Endothelial cell of umbilical vein (primary cell): ENCODE results near the gene GCLC. TPM values are rescaled to one million over a fixed set of nuclear protein-coding genes. Genes with fewer than 3 reads are reported as not detected.

Experiments used
- BruUV-seq: library from RNA; stranded (reverse); fragments of 400-500 nt; replicated peaks from 2 replicates; lab custom pipeline; 2021; lab: Mats Ljungman, UMichigan
- CTCF ChIA-PET: fragments of 300-600, 350-600 bp; sonication (Branson Sonifier 250); formaldehyde crosslinking; loops from one replicate; lab custom pipeline; 2021; ENCODE audit warnings: antibody characterized with exemption, inconsistent platforms; lab: Charles Lee
- POLR2A ChIA-PET: fragments of 300-600, 350-600 bp; sonication (Branson Sonifier 250); formaldehyde crosslinking; loops from one replicate; lab custom pipeline; 2021; ENCODE audit warnings: antibody characterized with exemption, inconsistent platforms; lab: Charles Lee
- DNase-seq: peaks from one replicate; pipeline ENCODE4 v3.0.0-alpha.2; 2011; ENCODE audit warnings: low read depth, low spot score
- FAIRE-seq: peaks from 2 replicates; lab custom pipeline; 2011; peaks lifted over from hg19 to GRCh38; lab: Jason Lieb, UNC
- H2AFZ ChIP-seq: 2 replicates; pipeline ENCODE4 v1.6.0; 2012; ENCODE audit warnings: low read depth, low read length, control low read depth, inconsistent platforms
- H3K27ac ChIP-seq: 2 replicates; pipeline ENCODE4 v1.5.1; 2011; ENCODE audit warnings: low read depth, mild to moderate bottlenecking, control low read depth, low read length, moderate library complexity; ENCODE audit not compliant: insufficient read depth
- H3K27me3 ChIP-seq, 2 experiments: 2 replicates each; pipeline versions ENCODE4 v1.6.0 to v1.6.1; 2011; ENCODE audit warnings: low read length in 2 of 2, mixed read lengths in 1 of 2; ENCODE audit not compliant: control insufficient read depth in 2 of 2, insufficient read depth in 2 of 2
- H3K36me3 ChIP-seq, 2 experiments: 2 replicates in 1 of 2; 3 replicates in 1 of 2; pipeline ENCODE4 v1.5.1; 2011; ENCODE audit warnings: low read length in 2 of 2, mild to moderate bottlenecking in 1 of 2, moderate library complexity in 1 of 2; ENCODE audit not compliant: control insufficient read depth in 2 of 2, insufficient read depth in 2 of 2; ENCODE audit errors: extremely low read depth in 1 of 2
- H3K4me1 ChIP-seq: 3 replicates; pipeline ENCODE4 v1.5.1; 2011; ENCODE audit warnings: mild to moderate bottlenecking, low read length; ENCODE audit not compliant: control insufficient read depth, insufficient read depth; ENCODE audit errors: extremely low read depth
- H3K4me2 ChIP-seq: 2 replicates; pipeline ENCODE4 v1.6.1; 2011; ENCODE audit warnings: low read length, control low read depth, mixed read lengths; ENCODE audit not compliant: insufficient read depth
- H3K4me3 ChIP-seq, 3 experiments: fragments of 200-600 bp in 1 of 3; sonication (generic), shearing (Covaris generic) in 1 of 3; replicated peaks in 1 of 3; 2 replicates each; pipeline ENCODE4 v1.5.1; 2011 to 2016; ENCODE audit warnings: control low read depth in 3 of 3, low read length in 3 of 3, mild to moderate bottlenecking in 2 of 3, inconsistent platforms in 1 of 3, low read depth in 1 of 3, moderate library complexity in 1 of 3; ENCODE audit not compliant: insufficient read depth in 1 of 3
- H3K79me2 ChIP-seq: 2 replicates; pipeline ENCODE4 v1.6.0; 2012; ENCODE audit warnings: low read length, inconsistent platforms; ENCODE audit not compliant: control insufficient read depth, insufficient read depth
- H3K9ac ChIP-seq: replicated peaks from 2 replicates; pipeline ENCODE3; 2011; ENCODE audit warnings: low read length, control low read depth; ENCODE audit not compliant: insufficient read depth; ENCODE audit errors: extremely low read depth
- H3K9me1 ChIP-seq: replicated peaks from 3 replicates; pipeline ENCODE4 v1.6.0; 2011; ENCODE audit warnings: mild to moderate bottlenecking, low read length; ENCODE audit not compliant: control insufficient read depth, insufficient read depth; ENCODE audit errors: extremely low read depth
- H3K9me3 ChIP-seq: replicated peaks from 2 replicates; pipeline ENCODE4 v1.5.1; 2012; ENCODE audit warnings: low read length, inconsistent platforms; ENCODE audit not compliant: control insufficient read depth, insufficient read depth
- H4K20me1 ChIP-seq: replicated peaks from 2 replicates; pipeline ENCODE3; 2011; ENCODE audit warnings: mild to moderate bottlenecking, low read length; ENCODE audit not compliant: control insufficient read depth, insufficient read depth; ENCODE audit errors: extremely low read depth
- EZH2 ChIP-seq: IDR thresholded peaks from 2 replicates; pipeline ENCODE4 v1.6.1; 2012; ENCODE audit warnings: borderline replicate concordance, low read depth, mild to moderate bottlenecking, moderate library complexity, low read length, inconsistent platforms; ENCODE audit not compliant: severe bottlenecking
- FOS ChIP-seq: IDR thresholded peaks from 2 replicates; pipeline ENCODE4 v1.6.1; 2011; ENCODE audit warnings: mild to moderate bottlenecking, low read length, moderate library complexity, borderline replicate concordance; ENCODE audit not compliant: insufficient read depth
- GATA2 ChIP-seq: IDR thresholded peaks from 2 replicates; pipeline ENCODE4 v1.7.0; 2011; ENCODE audit warnings: low read depth, mild to moderate bottlenecking, moderate library complexity, mixed read lengths, low read length; ENCODE audit not compliant: insufficient read length, insufficient read depth
- JUN ChIP-seq: IDR thresholded peaks from 2 replicates; pipeline ENCODE4 v1.6.1; 2011; ENCODE audit warnings: borderline replicate concordance, low read depth; ENCODE audit not compliant: insufficient read length, insufficient read depth
- MAX ChIP-seq: IDR thresholded peaks from 2 replicates; pipeline ENCODE4 v1.6.1; 2011; ENCODE audit not compliant: insufficient read depth, insufficient read length
- MYC ChIP-seq: IDR thresholded peaks from one replicate; pipeline ENCODE4 v1.6.1; 2011; ENCODE audit warnings: mild to moderate bottlenecking, low read depth, low read length
- POLR2A ChIP-seq: IDR thresholded peaks from 2 replicates; pipeline ENCODE4 v1.6.1; 2012; ENCODE audit warnings: low read depth, mild to moderate bottlenecking, control low read depth, low read length
- POLR2AphosphoS5 ChIP-seq: IDR thresholded peaks from 2 replicates; pipeline ENCODE4 v1.6.1; 2012; ENCODE audit warnings: low read depth, mild to moderate bottlenecking, control low read depth, low read length, moderate library complexity; ENCODE audit not compliant: insufficient read depth
- dilution Hi-C: fragments of 300-500 bp; cut with MboI; formaldehyde crosslinking; loops from one replicate; pipeline ENCODE4 v1.15.0; 2019; ENCODE audit warnings: low sequenced_read_pairs; ENCODE audit not compliant: extremely low pct_ligation_motif_present
- intact Hi-C: fragments of 100-400 bp; cut with micrococcal nuclease; formaldehyde crosslinking; loops from one replicate; pipeline ENCODE4 v1.10.0; 2022
- polyA plus RNA-seq, 4 experiments: library from polyadenylated mRNA; depleted of rRNA in 3 of 4; stranded (reverse) in 3 of 4; unstranded in 1 of 4; fragments of >200 nt; gene quantifications; 2 replicates each; pipeline versions ENCODE4 v1.2.1 to v1.2.3, GENCODE V29; 2011 to 2012; ENCODE audit warnings: missing spikeins in 1 of 4
- total RNA-seq: library from RNA; stranded (reverse); gene quantifications from 2 replicates; pipeline ENCODE4 v1.2.3, GENCODE V29; 2021
- TF ChIP-seq, protein P1 (sequence below), 2 donors: IDR thresholded peaks; 1 replicate in 1 of 2; 2 replicates in 1 of 2; pipeline ENCODE4 v1.5.1; 2011; ENCODE audit warnings: low read length in 2 of 2, mild to moderate bottlenecking in 2 of 2, moderate library complexity in 2 of 2, control low read depth in 1 of 2, inconsistent platforms in 1 of 2, low read depth in 1 of 2; ENCODE audit not compliant: insufficient read depth in 1 of 2; ENCODE audit errors: extremely low read depth in 1 of 2

Gene GCLC
- total and polyA plus RNA-seq, 2 donors (not counting 3 experiments of a cell fraction or from before 2014, with no cell fraction given), result 7.3 to 22.8 TPM

- ChIA-PET POLR2A (no interaction called here), CTCF (no interaction called here)
- TF ChIP-seq EZH2 (no peak), MYC (no peak), GATA2 (no peak), MAX (no peak), POLR2A (no peak), FOS (no peak), JUN (no peak), POLR2AphosphoS5 (no peak)
- TF ChIP-seq, protein P1, sequence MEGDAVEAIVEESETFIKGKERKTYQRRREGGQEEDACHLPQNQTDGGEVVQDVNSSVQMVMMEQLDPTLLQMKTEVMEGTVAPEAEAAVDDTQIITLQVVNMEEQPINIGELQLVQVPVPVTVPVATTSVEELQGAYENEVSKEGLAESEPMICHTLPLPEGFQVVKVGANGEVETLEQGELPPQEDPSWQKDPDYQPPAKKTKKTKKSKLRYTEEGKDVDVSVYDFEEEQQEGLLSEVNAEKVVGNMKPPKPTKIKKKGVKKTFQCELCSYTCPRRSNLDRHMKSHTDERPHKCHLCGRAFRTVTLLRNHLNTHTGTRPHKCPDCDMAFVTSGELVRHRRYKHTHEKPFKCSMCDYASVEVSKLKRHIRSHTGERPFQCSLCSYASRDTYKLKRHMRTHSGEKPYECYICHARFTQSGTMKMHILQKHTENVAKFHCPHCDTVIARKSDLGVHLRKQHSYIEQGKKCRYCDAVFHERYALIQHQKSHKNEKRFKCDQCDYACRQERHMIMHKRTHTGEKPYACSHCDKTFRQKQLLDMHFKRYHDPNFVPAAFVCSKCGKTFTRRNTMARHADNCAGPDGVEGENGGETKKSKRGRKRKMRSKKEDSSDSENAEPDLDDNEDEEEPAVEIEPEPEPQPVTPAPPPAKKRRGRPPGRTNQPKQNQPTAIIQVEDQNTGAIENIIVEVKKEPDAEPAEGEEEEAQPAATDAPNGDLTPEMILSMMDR (IDR thresholded peaks at IDR 0.05; ENCODE audit: extremely low read depth in 1 of 2, insufficient read depth in 1 of 2, low read depth in 1 of 2, low read length in 2 of 2), result no peak
- Histone ChIP-seq H4K20me1 (no peaks in the 10 kb centered on the region), H3K27ac (no peak overlapping the region), H3K27me3 (peaks cover 0 to 1% of the 10 kb centered on the region in 2 experiments), H3K9ac (no peak overlapping the region), H2AFZ (no peak overlapping the region), H3K9me1 (no peaks in the 10 kb centered on the region), H3K36me3 (no peaks in the 10 kb centered on the region), H3K4me3 (no peak overlapping the region), H3K4me2 (no peak overlapping the region), H3K4me1 (no peaks in the 10 kb centered on the region), H3K79me2 (no peaks in the 10 kb centered on the region), H3K9me3 (no peaks in the 10 kb centered on the region)
- FAIRE-seq, result no peak
- no peak for DNase-seq
- intact Hi-C loops, result no loop called here
- dilution Hi-C loops, result no loop called here
- BruUV-seq, result no TSS peak
Measured at GRCh38 chr6:53591873-53592272, 47.0 kb upstream of the GCLC start.
